8988T (cell line): ENCODE data around the gene SYCP3.
"Not testable (repeated sequence)": the region's sequence is repeated elsewhere in the genome, so short reads cannot be mapped to it uniquely, and the experiment has no call there.

ENCODE experiments used
- DNase-seq: peaks from one replicate; pipeline ENCODE4 v3.0.0; 2011

SYCP3 gene

DNA sequence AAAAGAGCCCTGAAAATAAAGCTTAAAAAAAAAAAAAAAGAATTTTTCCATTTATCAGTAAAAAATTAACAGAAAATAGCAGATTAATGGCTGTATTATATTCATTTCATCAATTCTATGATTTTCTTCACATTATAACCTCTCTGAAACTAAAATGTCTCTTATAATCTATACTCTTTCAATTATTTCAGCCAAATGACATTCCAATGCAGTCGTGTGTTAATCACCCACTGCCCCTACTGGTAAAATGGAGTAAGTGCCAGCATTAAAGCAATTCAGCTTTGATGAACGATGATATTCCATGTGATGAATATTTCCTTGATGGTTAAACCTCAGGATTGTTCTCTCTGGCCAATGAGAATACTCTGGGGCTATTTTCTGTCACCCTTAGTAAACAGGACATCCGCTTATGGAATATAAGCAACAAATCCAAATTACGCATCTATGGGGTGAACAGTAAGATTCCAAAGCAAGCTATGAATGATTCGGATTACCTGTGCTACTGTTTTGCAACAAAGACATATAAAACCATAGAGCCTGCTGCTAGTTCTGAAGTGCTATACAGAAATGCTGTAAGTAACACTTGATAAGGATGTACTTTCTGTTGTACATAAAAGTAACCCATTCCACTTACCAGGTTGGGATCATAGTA is 20.3 kb upstream of the SYCP3 start:
- DNase-seq: no peak

GRCh38 chr12:101750152-101750551 is 10.9 kb upstream of the SYCP3 start:
- DNase-seq: no peak

GRCh38 chr12:101749657-101750056 is 10.4 kb upstream of the SYCP3 start:
- DNase-seq: no peak

GRCh38 chr12:101748907-101749306 is 9.6 kb upstream of the SYCP3 start:
- DNase-seq: no peak

- DNase-seq: no peak
These were observed 8.4 kb upstream of the SYCP3 start for GRCh38 chr12:101747697-101748096.

- no peak for DNase-seq
These were observed 7.4 kb upstream of the SYCP3 start for GRCh38 chr12:101746661-101747060.

GRCh38 chr12:101746196-101746595 is 6.9 kb upstream of the SYCP3 start:
- DNase-seq: no peak

- DNase-seq: no peak
These were observed 6.2 kb upstream of the SYCP3 start for GRCh38 chr12:101745481-101745880.

- DNase-seq: no peak
These were observed 4.6 kb upstream of the SYCP3 start for GRCh38 chr12:101743724-101744472.

DNA sequence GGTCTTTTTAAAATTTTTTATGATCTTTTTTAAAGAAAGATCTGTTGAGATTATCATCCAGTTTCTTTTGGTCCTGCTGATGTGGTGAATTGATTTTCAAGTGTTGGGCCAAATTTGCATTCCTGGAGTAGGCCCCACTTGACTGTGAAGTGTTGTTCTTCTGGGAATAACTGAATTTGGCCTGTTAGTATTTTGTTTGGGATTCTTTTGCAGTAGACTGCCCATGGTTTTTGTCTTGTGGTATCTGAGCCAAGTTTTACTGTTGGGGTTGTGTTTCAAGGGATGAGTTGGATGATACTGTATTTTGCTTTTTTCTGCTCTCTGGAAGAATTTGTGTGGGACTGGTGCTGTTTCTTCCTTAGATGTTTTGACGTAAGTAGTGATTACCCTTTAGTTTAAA is 4.0 kb upstream of the SYCP3 start:
- DNase-seq: no peak

- DNase-seq: no peak
These were observed 1.7 kb upstream of the SYCP3 start for GRCh38 chr12:101740980-101741379.

- DNase-seq: no peak
These were observed 1.3 kb upstream of the SYCP3 start for GRCh38 chr12:101740566-101740965.

- no peak for DNase-seq
These were observed 1.8 kb downstream of the SYCP3 start for GRCh38 chr12:101737476-101737875.

DNA sequence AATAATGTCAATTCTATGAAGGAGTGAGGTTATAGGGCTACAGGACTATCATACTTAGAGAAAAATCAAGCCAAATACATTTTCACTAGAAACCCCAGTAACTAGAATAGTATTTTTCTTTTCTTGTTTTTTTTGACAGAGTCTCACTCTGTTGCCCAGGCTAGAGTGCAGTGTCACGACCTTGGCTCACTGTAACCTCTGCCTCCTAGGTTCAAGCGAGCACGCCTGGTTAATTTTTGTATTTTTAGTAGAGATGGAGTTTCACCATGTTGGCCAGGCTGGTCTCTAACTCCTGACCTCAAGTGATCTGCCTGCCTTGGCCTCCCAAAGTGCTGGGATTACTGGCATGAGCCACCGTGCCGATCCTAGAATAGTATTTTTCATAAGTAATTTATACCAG is 4.8 kb downstream of the SYCP3 start:
- not testable (repeated sequence) for DNase-seq

- DNase-seq: no peak
These were observed 6.1 kb downstream of the SYCP3 start for GRCh38 chr12:101733166-101733565.

DNA sequence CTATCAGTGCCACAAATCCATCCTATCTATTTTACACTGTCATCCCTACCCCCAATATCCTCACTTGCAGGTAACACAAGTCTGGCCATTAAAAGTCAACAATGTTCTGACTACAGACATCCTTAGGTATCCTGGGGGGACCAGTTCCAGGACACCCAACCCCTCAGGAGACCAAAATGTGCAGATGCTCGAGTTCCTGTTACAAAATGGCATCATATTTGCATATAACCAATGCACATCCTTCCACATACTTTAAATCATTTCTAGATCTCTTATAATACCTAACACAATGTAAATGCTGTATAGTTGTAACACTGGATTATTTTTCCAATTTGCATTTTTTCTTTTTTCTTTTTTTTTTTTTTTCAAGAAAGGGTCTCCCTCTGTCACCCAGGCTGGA is 6.9 kb downstream of the SYCP3 start:
- DNase-seq: no peak

- DNase-seq: no peak
These were observed 9.4 kb downstream of the SYCP3 start for GRCh38 chr12:101729842-101730241.

GRCh38 chr12:101727098-101727497 is 12.2 kb downstream of the SYCP3 start:
- no peak for DNase-seq

DNA sequence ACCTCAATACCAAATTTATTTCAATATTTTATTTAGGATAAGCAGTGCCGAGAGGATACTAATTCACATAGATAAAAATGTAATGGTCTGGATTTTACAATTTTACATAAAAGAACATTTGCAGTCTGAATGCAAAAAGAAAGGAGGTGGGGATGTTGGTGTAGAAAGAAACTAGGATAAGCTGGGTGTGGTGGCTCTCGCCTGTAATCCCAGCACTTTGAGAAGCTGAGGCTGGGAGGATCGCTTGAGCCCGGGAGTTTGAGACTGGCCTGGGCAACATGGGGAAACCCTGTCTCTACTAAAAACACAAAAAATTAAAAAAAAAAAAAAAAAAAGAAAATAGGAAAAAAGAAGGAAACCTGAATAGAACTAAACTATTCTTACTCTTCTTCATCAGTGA is 16.9 kb downstream of the SYCP3 start:
- no peak for DNase-seq

GRCh38 chr12:101720118-101720517 is 19.1 kb downstream of the SYCP3 start:
- no peak for DNase-seq

DNA sequence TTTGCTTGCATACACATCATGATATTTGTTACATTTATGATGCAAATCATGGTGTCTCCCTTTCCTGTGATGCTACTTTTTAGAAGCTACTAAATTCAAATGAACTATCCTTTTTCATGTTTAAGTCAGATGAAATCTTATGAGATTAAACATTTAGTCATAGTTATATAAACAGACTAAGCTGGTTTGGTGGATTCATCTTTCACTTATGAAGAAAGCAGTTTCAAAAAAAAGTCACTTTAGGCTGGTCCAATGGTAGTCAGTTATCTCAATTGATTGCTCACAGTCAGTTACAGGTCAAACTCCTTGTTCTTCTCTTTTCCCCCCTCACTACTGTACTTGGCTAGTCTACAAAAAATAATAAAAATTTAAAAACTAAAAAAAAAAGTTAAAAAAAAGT is 19.7 kb downstream of the SYCP3 start:
- no peak for DNase-seq

- DNase-seq: no peak
These were observed 24.3 kb downstream of the SYCP3 start for GRCh38 chr12:101714877-101715444.

- DNase-seq: no peak
These were observed 25.3 kb downstream of the SYCP3 start for GRCh38 chr12:101713930-101714329.

DNA sequence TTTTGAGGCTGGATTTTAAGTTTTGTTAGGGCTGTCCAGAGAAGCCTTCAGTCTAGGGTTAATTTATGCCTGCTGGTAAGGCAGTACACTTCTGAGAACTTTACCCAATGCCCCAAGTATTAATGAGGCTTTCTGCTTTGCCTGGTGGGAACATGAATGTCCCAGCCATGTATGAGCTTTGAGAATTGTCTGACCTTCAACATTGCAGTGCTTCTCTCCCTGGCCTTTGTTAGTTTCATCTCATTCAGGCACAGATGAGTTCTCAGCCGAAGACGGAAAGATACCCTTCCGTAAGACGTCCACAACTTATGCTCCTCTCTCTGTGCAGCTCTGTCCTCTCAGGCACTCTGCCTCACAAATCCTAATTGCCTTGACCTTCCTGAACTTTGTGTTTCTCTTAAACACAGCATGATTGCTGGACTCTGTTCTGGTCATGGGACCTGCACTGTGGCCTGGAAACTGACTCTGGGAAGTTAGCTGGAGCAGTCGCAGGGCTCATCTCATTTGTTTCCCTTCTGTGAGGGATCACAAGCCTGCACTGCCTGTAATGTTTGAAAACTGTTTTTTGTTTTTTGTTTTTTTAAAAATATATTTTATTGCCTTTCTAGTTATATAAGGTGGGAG is 26.1 kb downstream of the SYCP3 start:
- no peak for DNase-seq
